Body of pancreas (tissue), 4 donors: ENCODE results near the gene KCNMB2. TPM values are rescaled to one million over a fixed set of nuclear protein-coding genes. Genes with fewer than 3 reads are reported as not detected.
A peak's percentile ranks its signal among the peaks of the same experiment; 100 is the strongest.

Source experiments
- ATAC-seq: fragments of 150-250 bp; one replicate; pipeline ENCODE4 v1.9.1; 2016
- DNase-seq, 4 donors: peaks; one replicate each; pipeline ENCODE4 v3.0.0-alpha.2; 2019
- H3K27ac ChIP-seq, 4 donors: fragments of 200-600 bp; sonication (generic); 1 replicate in 3 of 4; 2 replicates in 1 of 4; pipeline versions ENCODE4 v1.5.1 to v1.6.1; 2016 to 2019; ENCODE audit warnings: mild to moderate bottlenecking in 1 of 4, mixed read lengths in 1 of 4, moderate library complexity in 1 of 4
- H3K27me3 ChIP-seq, 2 donors: fragments of 200-600 bp; sonication (generic); one replicate each; pipeline ENCODE4 v1.6.0; 2016; ENCODE audit warnings: mild to moderate bottlenecking in 1 of 2
- H3K36me3 ChIP-seq, 2 donors: fragments of 200-600 bp; sonication (generic); replicated peaks in 1 of 2; 2 replicates each; pipeline ENCODE4 v1.5.1; 2016; ENCODE audit warnings: low read depth in 2 of 2; ENCODE audit not compliant: insufficient read depth in 1 of 2
- H3K4me1 ChIP-seq: fragments of 200-600 bp; sonication (generic); one replicate; pipeline ENCODE4 v1.6.0; 2016
- H3K4me3 ChIP-seq, 2 donors: fragments of 200-600 bp; sonication (generic); 1 replicate in 1 of 2; 2 replicates in 1 of 2; pipeline ENCODE4 v1.5.1; 2016 to 2019
- H3K9me3 ChIP-seq, 3 donors: fragments of 200-600 bp; sonication (generic); 1 replicate in 2 of 3; 2 replicates in 1 of 3; pipeline ENCODE4 v1.5.1; 2016
- CTCF ChIP-seq, 7 experiments: fragments of 450-650 bp in 4 of 7; fragments of 200-600 bp in 3 of 7; sonication (generic) in 3 of 7; IDR thresholded peaks; one replicate each; pipeline ENCODE4 v1.5.1; 2016 to 2019; ENCODE audit warnings: antibody characterized with exemption in 7 of 7
- POLR2A ChIP-seq, 3 donors: fragments of 450-650 bp; IDR thresholded peaks; one replicate each; pipeline ENCODE4 v1.6.1; 2016; ENCODE audit warnings: antibody characterized with exemption in 3 of 3, mild to moderate bottlenecking in 2 of 3
- WGBS, 2 donors: methylation state at CpG; one replicate each; pipeline ENCODE4 v1.1.5; 2017; 5-methylcytosine and 5-hydroxymethylcytosine counted together
- intact Hi-C: fragments of 100-400 bp; cut with DNase I; formaldehyde crosslinking; loops from one replicate; pipeline ENCODE4 v1.15.1; 2023
- total RNA-seq, 2 donors: library from RNA; depleted of rRNA; stranded (reverse); fragments of >200 nt; gene quantifications; one replicate each; pipeline ENCODE4 v1.1.0, GENCODE V29; 2016

Gene KCNMB2
- total RNA-seq, 2 donors from 2014 or later, result 2.3 TPM; not detected in 1

GRCh38 chr3:178584722-178585380, 48.6 kb downstream of the KCNMB2 start:
- Histone ChIP-seq H3K27ac (no peak overlapping the region), H3K9me3 (no peaks in the 10 kb centered on the region), H3K4me3 (no peak overlapping the region), H3K27me3 (no peaks in the 10 kb centered on the region), H3K4me1 (peaks cover 10% of the 10 kb centered on the region), H3K36me3 (no peaks in the 10 kb centered on the region)
- intact Hi-C loops, result no loop called here
- ATAC-seq (peak; percentile 38), DNase-seq (no peak)
- WGBS, 2 donors, result 19 to 26% methylated on average over 5 of the region's 5 CpGs
- no peak for TF ChIP-seq POLR2A (IDR thresholded peaks at IDR 0.05)
- TF ChIP-seq CTCF (IDR thresholded peaks at IDR 0.05), result no peak

- Histone ChIP-seq H3K9me3 (no peaks in the 10 kb centered on the region), H3K36me3 (no peaks in the 10 kb centered on the region), H3K27me3 (no peaks in the 10 kb centered on the region), H3K4me1 (peaks cover 10% of the 10 kb centered on the region), H3K27ac (no peak overlapping the region), H3K4me3 (no peak overlapping the region)
- WGBS, 2 donors, result 17 to 38% methylated on average over 1 of the region's 1 CpG
- TF ChIP-seq CTCF (IDR thresholded peaks at IDR 0.05) (no peak), POLR2A (IDR thresholded peaks at IDR 0.05) (no peak)
- intact Hi-C loops, result no loop called here
- ATAC-seq (no peak), DNase-seq (no peak)
Measured at GRCh38 chr3:178585454-178585853, 49.2 kb downstream of the KCNMB2 start.

- Histone ChIP-seq H3K27me3 (no peaks in the 10 kb centered on the region), H3K36me3 (no peaks in the 10 kb centered on the region), H3K27ac (no peak overlapping the region), H3K4me3 (no peak overlapping the region), H3K4me1 (peaks cover 10% of the 10 kb centered on the region), H3K9me3 (no peaks in the 10 kb centered on the region)
- WGBS, 2 donors, result 69 to 79% methylated on average over 2 of the region's 2 CpGs
- ATAC-seq (no peak), DNase-seq (no peak)
- intact Hi-C loops, result no loop called here
- TF ChIP-seq CTCF (IDR thresholded peaks at IDR 0.05) (no peak), POLR2A (IDR thresholded peaks at IDR 0.05) (no peak)
Measured at GRCh38 chr3:178586076-178586475, 49.8 kb downstream of the KCNMB2 start.

- Histone ChIP-seq H3K9me3 (no peaks in the 10 kb centered on the region), H3K4me1 (peaks cover 10% of the 10 kb centered on the region), H3K27ac (no peak overlapping the region), H3K27me3 (no peaks in the 10 kb centered on the region), H3K4me3 (no peak overlapping the region), H3K36me3 (no peaks in the 10 kb centered on the region)
- ATAC-seq (no peak), DNase-seq (no peak)
- TF ChIP-seq POLR2A (IDR thresholded peaks at IDR 0.05) (no peak), CTCF (IDR thresholded peaks at IDR 0.05) (no peak)
- intact Hi-C loops, result no loop called here
- 69 to 97% methylated on average over 4 of the region's 4 CpGs for WGBS, 2 donors
Measured at GRCh38 chr3:178588628-178589027, 52.4 kb downstream of the KCNMB2 start.

GRCh38 chr3:178593786-178594185, 57.5 kb downstream of the KCNMB2 start:
- Histone ChIP-seq H3K4me3 (no peak overlapping the region), H3K9me3 (no peaks in the 10 kb centered on the region), H3K4me1 (no peaks in the 10 kb centered on the region), H3K27me3 (no peaks in the 10 kb centered on the region), H3K36me3 (no peaks in the 10 kb centered on the region), H3K27ac (no peak overlapping the region)
- DNase-seq (no peak), ATAC-seq (no peak)
- 41 to 58% methylated on average over 1 of the region's 1 CpG for WGBS, 2 donors
- no peak for TF ChIP-seq CTCF (IDR thresholded peaks at IDR 0.05)
- TF ChIP-seq POLR2A (IDR thresholded peaks at IDR 0.05), result no peak
- intact Hi-C loops, result no loop called here
